ENCODE data around the gene IFT88.

The IFT88 gene

DNA sequence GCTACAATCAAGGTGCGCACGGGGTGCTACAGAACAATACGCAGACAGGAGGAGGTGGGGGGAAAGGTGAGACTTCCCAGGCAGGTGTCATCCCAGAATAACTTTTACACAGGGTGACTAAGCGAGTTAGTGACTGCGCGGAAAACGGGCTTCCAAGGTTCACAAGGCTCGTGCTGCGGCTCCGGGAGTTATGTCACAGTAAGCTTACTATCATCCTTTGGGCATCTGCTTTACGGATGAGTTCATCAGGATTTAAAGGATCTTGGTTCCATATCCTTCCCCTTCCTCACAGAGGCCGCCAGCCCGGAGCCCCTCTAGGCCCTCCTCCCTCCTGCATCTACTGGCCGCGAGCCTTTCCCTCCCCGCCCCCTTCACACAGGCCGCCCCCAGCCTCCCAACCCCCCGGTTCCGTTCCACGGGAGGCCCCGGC lies 474 bp upstream of the IFT88 start:
- DNase-seq (ENCODE audit: low read depth): no peak

DNA sequence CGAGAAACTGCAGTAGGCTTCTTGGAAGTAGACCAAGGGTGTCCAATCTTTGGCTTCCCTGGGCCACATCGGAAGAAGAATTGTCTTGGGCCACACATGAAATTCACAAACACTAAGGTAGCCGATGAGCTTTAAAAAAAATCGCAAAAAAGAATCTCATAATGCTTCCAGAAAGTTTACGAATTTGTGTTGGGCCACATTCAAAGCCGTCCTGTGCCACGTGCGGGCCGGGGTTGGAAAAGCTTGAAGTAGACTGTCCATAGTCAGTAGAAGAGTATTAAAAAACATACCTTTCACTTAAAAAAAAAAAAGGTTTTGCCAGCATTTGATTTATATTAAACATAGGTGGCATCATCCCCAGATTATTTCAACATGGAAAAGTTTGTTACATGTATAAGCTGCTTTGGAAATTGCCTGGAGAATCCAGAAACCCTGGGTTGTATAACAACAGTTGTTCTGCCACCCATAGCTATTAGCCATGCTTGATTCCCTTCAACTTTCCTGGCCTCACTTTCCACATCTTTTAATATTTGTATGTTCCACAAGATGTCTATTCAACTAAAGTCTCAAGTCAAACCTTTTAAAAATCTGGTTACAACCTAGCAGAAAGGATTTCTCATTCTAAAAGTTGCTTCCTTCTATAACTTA lies 1.0 kb downstream of the IFT88 start:
- no peak for DNase-seq (ENCODE audit: low read depth)

DNA sequence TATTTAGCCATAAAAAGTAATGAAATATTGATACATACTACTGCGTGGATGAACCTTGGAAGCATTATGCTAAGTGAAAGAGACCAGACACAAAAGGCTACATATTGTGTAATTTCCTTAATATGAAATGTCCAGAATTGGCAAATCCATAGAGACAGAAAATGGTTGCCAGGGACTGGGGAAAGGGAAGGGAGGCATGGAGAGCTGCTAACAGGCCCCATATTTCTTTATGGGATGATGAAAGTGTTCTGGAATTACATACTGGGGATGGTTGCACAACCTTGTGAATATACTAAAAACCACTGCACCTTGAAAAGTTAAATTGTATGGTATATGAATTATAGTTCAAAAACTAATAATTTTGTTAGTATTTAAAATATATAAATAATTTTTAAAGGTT lies 3.6 kb downstream of the IFT88 start:
- no peak for DNase-seq (ENCODE audit: low read depth)

DNA sequence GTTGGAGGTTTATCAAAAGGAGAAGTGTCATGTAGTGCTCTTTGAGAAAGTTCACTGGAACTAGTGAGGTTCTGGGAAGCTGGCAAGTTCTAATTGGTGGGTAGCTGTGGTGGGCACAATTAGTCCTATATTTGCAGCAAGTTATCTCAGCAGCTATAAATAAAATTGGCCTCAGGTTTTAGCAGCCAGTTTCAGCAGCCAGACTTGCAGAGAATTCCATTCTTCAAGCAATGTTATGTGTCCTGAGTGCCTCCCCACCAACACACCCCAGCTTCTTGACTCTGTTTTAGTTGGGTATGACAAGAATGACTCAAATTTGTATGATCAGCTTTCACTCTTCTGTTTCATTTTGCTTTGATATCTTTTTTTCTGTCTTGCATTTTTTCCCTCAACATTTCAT lies 4.7 kb downstream of the IFT88 start:
- DNase-seq (ENCODE audit: low read depth): no peak

DNA sequence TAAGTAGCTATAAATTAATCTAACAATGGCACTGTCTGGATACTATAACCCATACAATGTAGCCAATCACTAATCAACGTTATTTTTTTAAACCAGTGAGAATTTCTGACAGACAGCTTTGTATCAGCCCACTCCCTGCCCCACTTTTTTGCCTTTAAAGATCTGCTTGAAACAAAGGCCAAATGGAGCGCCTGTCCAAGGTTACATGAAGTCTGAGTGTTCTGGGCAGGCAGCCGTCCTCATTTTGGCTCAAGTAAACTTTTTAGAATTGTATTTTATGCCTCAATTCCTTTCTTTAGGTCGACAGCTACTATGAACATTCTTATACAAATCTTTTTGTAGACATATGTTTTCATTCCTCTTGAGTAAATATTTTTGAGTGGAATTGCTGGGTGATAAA lies 6.2 kb downstream of the IFT88 start:
- DNase-seq (ENCODE audit: low read depth): no peak

DNA sequence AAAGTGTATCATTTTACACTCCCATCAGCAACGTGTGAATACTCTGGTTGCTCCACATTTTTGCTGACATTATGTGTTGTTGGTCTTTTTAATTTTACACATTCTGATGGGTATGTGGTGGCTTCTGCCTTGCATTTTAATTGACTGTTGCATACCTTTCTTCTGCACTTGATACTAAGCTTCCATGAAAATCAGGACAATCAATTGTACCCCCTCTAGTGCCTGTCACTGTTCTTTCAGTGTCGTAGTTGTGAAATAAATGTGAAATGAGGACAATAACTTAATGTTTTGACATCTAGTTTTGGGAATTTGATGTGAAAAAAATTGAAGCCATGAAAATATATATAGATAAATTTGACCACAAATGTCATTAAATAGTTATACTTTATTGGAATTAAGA lies 6.7 kb downstream of the IFT88 start:
- no peak for DNase-seq (ENCODE audit: low read depth)

DNA sequence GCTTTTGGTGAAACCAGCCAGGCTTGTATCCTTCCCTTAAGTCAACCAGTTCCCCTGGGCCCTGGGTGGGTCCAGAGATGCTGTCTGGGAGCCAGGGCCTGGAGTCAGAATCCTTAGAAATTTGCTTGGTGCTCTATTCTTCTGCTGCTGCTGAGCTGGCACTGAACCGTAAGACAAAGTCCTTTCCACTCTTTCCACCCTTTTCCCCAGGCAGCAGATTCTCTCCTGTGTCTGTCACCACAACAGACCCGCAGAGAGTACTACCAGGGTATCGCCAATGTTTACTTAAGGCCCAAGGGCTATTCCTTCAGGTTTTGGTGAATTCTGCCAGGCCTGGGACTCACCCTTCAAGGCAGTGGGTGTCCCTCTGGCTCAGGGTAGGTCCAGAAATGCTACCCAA lies 12.2 kb downstream of the IFT88 start:
- no peak for DNase-seq (ENCODE audit: low read depth)

DNA sequence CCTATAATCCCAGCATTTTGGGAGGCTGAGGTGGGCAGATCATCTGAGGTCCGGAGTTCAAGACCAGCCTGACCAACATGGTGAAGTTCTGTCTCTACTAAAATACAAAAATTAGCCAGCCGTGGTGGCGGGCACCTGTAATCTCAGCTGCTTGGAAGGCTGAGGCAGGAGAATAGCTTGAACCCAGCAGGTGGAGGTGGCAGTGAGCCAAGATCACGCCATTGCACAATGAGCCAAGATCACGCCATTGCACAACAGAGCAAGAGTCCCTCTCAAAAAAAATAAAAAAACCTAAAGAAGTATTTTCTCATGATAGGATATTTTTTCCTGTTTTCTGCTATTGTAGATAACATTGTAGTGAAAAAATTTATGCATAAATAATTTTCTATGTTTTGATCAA lies 13.3 kb downstream of the IFT88 start:
- no peak for DNase-seq (ENCODE audit: low read depth)

DNA sequence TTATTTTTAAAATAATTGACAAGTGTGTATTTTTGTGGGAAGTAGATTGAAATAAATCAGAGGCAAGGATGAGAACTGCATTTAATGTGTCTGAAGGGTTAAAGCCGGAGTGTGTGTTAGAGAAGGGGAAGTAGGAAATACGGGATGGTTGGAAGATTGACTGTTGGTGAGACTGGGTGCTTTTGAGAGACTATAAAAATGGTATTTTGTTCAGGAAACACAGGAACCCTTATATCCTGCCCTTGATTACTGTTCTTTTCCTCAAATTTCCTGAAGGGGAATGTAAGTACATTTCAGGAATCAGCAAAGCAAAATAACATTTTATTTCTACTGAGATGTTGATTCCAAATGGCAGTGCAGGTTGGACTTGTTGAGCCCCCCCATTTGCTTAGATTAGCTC lies 15.1 kb downstream of the IFT88 start:
- no peak for DNase-seq (ENCODE audit: low read depth)

DNA sequence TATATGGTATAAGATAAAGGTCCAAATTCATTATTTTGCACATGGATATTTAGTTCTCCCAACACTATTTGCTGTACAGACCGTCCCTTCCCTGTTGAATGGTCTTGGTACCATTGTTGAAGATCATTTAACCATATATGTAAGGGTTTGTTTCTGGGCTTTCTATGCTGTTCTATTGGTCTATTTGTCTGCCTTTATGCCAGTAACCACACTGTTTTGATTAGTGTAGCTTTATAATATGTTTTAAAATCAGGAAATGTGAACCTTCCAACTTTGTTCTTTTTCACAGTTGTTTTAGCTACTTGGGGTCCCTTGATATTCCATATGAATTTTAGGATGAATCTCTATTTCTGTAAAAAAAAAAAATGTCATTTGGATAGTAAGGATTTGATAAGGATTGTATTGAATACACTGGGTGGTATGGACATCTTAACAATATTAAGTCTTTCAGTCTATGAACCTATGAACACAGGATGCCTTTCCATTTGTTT lies 16.9 kb downstream of the IFT88 start:
- no peak for DNase-seq (ENCODE audit: low read depth)

DNA sequence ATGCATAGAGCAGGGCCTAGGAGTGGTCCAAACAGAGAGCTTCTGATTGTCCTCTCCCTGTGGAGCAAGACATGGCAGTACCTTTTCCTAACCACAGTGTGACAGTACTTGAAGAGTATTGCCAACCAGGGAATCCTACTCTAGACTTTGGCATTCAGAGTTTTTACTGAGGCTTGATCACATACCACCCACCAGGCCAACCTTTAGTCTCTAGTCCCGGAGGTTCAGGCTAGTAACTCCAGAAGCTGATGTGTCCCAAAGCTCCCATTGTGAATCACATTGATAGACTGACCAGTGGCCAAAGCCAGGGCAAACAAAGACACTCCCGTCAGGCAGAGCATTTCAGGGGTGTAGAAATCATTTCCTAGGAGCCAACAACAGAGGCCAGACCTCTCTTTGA lies 18.4 kb downstream of the IFT88 start:
- DNase-seq (ENCODE audit: low read depth): no peak

DNA sequence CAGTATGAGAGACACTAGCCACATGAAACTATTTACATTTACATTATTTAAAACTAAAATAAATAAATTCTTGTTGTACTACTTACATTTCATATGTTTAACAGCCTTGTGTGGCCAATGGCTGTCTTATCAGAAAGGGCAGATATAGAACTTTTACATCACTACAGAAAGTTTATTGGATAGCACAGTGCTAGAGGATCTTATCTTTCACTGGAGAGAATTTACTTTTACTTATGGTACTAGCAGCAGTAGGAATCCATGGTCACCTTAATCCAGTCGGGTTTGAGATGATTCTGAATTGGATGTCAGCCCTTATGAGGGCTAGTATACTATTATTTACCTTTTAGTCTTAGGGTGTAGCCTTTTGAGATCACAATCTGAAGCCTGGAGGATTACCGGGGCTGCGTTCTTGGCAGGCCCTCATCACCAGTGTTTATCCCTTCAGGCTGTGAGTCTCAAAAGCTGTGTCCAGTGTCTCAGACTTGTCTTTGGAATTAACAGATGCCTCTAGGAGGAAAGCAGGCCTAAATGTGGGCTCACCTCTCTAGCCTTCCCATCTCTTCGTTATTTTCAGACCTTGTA lies 21.7 kb downstream of the IFT88 start:
- no peak for DNase-seq (ENCODE audit: low read depth)

DNA sequence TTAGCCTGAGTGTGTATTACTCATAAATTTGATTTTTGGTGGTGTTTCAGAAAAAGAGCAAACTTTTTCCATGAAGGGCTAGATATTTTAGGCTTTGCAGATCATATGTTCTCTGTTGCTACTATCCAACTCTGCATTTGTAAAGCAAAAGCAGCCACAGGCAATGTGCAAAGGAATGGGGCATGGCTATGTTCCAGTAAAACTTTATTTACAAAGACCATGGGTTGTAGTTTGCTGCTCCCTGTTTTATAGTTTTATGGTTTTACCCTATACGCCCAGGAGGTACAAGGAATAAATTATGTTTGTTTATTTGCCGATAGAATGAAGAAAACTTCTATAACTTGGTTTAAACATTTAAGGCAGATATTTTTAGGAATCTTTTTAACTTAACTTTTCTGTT lies 23.6 kb downstream of the IFT88 start:
- no peak for DNase-seq (ENCODE audit: low read depth)

DNA sequence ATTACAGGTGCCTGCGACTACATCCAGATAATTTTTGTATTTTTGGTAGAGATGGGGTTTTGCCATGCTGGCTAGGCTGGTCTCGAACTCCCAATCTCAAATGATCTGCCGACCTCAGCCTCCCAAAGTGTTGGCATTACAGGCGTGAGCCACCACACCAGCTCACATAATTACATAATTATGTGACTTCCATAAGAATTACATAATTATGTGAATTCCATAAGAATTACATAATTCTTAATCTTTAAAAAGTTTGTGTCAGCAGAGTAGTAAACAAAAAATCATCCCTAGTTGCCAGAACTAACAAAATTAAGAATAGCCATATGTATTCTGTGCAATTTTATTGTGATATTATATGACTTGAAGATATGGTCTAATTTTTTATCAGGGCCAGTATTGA lies 25.6 kb downstream of the IFT88 start:
- DNase-seq (ENCODE audit: low read depth): no peak

DNA sequence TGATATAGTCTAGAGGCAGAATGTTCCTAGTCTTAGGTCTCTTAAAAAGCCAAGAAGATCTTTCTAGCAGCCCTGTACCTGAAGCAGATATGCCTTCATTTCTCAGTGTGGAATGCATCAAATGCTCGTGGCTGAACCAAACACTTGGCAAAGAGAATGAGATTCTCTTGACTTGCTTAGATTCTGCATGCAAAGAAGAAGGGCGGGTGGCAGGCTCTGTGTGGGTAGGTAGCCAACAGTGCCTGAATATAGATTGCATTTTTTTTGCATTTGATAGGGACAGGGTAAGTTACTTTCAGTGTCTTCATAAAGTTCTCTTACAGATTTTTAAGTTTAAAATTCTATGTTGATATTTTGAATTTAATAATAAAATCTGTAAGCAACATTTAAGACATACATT lies 27.3 kb downstream of the IFT88 start:
- DNase-seq (ENCODE audit: low read depth): no peak

DNA sequence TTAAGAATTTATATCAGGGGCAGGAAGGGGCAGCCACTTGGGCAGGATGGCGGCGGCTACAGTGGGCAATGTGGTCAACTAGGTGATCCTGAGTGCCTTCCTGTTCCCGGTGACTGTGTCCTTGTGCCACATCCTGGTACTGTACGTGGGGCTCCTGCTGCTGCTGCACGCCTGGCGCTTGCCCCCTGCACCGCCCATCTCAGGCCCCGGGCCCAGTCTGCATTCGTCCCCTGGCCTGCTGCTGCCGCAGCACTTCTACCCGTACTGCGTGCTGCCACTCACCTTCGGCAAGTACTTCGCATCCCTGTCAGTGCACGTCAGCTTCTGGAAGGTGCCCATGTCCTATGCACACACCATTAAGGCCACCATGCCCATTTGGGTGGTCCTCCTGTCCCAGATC lies 40.1 kb downstream of the IFT88 start:
- DNase-seq (ENCODE audit: low read depth): no peak

DNA sequence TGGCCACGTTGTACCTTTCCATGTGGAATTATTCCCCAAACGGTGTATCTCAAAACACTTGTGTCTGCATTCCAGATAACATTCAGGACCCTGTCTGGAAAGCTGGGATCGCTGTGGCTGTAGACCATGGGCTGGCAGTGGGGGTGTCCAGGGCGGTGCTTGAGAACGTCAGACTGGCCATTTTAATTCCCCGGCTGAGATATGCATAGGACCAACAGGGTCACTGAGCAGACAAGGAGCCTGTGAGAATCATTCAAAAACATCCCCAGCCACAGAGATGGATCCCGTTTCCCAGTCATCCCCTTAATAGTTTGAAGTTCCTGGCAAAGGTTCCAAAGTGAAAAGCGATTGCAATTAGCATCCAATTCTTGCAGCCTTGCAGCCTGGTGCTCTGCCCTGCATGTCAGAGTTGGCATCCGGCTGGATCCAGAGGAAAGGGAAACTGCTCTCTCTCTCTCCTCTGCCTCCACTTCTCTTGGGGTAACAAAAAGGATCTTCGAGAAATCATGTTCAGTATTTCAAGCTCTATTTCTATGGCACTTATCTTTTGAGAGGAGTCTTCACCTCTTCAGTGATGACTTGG lies 41.6 kb downstream of the IFT88 start:
- no peak for DNase-seq (ENCODE audit: low read depth)

DNA sequence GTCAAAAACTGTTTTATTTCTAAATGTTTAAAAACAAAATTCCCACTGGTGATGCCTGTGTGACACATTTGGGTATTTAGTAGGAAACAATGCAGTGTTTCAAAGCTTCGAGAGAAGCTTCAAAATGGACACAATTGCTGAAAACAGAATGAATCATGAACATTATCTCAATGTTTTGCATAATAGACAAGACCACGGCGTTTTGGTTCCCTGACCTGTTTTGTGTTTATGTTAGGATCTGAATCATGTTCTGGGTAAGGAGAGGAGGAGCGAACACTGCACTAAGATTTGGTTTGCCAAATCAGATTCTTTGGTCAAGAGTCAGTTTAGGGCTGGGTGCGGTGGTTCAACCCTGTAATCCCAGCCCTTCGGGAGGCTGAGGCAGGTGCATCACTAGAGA lies 42.2 kb downstream of the IFT88 start:
- DNase-seq (ENCODE audit: low read depth): no peak

DNA sequence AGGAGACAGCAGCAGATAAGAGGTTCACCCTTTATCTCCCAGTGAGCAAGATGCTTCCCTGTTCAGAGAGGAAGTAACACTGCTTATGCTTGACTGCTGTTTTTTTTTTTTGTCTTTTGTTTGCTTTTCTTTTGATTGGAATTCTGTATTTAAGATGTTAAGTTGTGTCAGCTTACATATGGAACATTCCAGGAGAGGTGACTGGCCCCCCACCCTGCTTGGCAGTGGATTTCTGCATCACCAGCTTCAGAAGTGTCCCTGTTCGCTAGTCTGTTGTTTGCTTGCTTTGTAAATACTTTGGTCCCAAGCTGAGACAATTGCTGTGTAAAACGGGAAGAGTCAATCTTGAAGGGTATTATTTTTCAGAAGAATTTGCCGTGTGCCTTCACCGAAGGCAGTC lies 43.0 kb downstream of the IFT88 start:
- no peak for DNase-seq (ENCODE audit: low read depth)

DNA sequence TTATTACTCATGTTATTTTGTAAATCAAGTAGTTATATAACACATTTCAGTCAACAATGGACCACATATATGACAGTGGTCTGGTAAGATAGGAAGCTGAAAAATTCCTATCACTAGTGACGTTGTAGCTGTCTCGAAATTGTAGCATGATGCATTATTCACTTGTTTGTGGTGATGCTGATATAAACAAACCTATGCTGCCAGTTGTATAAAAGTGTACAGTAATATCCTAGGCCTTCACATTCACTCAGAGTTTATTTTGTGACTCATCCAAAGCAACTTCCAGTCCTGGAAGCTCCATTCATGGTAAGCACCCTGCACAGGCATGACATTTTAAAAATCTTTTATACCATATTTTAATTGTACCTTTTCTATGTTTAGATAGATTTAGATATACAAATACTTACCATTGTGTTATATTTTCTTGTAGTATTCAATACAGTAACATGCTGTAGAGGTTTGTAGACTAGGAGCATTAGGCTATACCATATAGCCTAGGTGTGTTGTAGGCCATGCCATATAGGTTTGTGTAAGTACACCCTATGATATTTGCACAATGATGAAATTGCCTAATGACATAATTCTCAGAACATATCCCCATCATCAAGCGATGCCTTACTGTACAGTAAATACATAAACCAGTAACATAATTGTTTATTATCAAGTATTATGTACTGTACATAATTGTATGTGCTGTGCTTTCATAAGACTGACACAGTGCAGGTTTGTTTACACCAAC lies 49.3 kb downstream of the IFT88 start:
- no peak for DNase-seq (ENCODE audit: low read depth)

DNA sequence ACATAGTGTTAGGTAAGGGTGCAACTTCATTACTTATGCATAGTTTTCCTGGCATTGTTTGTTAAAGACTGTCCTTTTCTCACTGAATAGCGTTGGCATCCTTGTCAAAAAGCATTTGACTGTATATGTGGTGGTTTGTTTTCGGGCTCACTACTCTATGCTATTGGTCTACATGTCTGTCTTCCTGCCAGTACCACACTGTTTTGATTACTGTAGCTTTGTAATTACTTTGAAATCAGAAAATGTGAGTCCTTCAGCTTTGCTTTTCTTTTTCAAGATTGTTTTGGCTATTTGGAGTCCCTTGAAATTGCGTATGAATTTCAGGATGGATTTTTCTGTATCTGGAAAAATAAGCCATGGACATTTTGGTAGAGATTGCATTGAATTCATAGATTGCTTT lies 56.0 kb downstream of the IFT88 start:
- no peak for DNase-seq (ENCODE audit: low read depth)

DNA sequence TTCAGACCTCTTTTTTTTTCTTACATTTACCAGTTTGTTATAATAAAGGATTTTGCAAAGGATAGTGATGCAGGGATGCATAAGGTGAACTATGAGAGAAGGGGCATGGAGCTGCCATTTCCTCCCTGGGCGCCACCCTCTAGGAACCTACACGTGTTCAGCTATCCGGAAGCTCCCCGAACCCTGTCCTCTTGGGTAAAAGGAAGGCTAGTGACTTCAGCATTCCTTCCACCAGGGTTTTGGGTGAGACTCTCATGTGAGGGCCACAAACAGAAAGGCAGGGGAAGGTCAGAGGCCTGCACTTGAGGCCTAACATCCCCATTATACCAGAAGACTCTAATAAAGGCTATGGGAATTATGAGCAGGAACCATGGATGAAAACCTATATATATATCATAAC lies 57.3 kb downstream of the IFT88 start:
- no peak for DNase-seq (ENCODE audit: low read depth)

DNA sequence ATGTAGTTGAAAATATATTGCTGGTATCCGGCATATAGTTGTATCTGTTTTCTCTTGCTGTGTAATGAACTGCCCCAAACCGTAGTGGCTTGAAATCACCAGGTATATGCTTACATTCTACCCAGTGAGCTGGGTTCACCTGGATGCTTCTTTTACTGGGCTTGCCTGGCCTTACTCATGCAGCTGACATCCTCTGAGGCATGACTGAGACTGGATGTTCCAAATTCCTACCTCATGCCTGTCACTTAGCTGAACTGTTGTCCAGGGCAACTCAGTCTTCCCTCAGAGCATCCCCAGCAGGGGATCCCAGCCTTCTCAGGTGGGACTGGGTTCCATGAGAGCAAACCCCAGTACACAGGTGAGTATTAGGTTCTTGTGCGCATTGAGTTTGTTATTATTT lies 66.8 kb downstream of the IFT88 start:
- no peak for DNase-seq (ENCODE audit: low read depth)
